ENCODE data around the gene GRAMD2A. TPM values are rescaled to one million over a fixed set of nuclear protein-coding genes. Genes with fewer than 3 reads are reported as not detected.

The GRAMD2A gene
- polyA plus RNA-seq, 3 donors = not detected

- peaks cover 99% of the 10 kb centered on the region for H3K79me2 ChIP-seq (ENCODE audit: insufficient read depth, low read length)
- H3K4me1 Mint-ChIP-seq = peaks cover 11% of the 10 kb centered on the region
- H3K4me3 ChIP-seq (replicated peaks in 1 of 3; ENCODE audit: low read depth in 2 of 3, low read length in 3 of 3) = no peak overlapping the region
- no peaks in the 10 kb centered on the region for H3K9me3 Mint-ChIP-seq
- peaks cover 11 to 16% of the 10 kb centered on the region in 2 donors for H3K4me1 ChIP-seq (ENCODE audit: control insufficient read depth in 1 of 2, insufficient read depth in 2 of 2, low read length in 2 of 2)
- no peak overlapping the region for H3K4me3 Mint-ChIP-seq
- no peak for TF ChIP-seq CTCF (IDR thresholded peaks at IDR 0.05)
- no peak overlapping the region for H3K4me2 ChIP-seq (replicated peaks; ENCODE audit: extremely low read depth, low read length, poor library complexity, severe bottlenecking)
- H3K27ac Mint-ChIP-seq = peak overlapping the region in 1 of 7 donors; percentile 74
- peaks cover 100% of the 10 kb centered on the region for H4K20me1 ChIP-seq (ENCODE audit: insufficient read depth, low read length)
- no peaks in the 10 kb centered on the region for H3K9me3 ChIP-seq (replicated peaks in 1 of 2; ENCODE audit: control insufficient read depth in 1 of 2, insufficient read depth in 1 of 2, low read length in 2 of 2)
- H3K27me3 ChIP-seq (ENCODE audit: control insufficient read depth in 2 of 2, insufficient read depth in 2 of 2, low read length in 2 of 2) = no peaks in the 10 kb centered on the region
- peak overlapping the region in 1 of 2 donors; percentile 54 for H3K27ac ChIP-seq (ENCODE audit: low read depth in 1 of 2, low read length in 2 of 2)
- no peaks in the 10 kb centered on the region for H3K27me3 Mint-ChIP-seq (ENCODE audit: low read depth in 3 of 3)
- DNase-seq = no peak
- H3K36me3 Mint-ChIP-seq = peaks cover 76 to 97% of the 10 kb centered on the region in 2 donors
- no peak overlapping the region for H2AFZ ChIP-seq (ENCODE audit: insufficient read depth, low read depth, low read length, poor library complexity, severe bottlenecking)
- intact Hi-C loops (cut with micrococcal nuclease) = loop anchor here in 1 of 2 donors (5.0 kb wide), 1 partner anchor 41 kb away; no protein-coding TSS in a partner anchor
- WGBS (ENCODE audit: insufficient coverage) = no CpG with 5 or more reads among the region's 1 CpG
- peaks cover 88 to 100% of the 10 kb centered on the region in 2 donors for H3K36me3 ChIP-seq (replicated peaks in 1 of 2; ENCODE audit: control insufficient read depth in 1 of 2, insufficient read depth in 2 of 2, low read length in 2 of 2)
- no peak overlapping the region for H3K9ac ChIP-seq (ENCODE audit: insufficient read depth, low read length, poor library complexity, severe bottlenecking)
Observed at GRCh38 chr15:72216079-72216478, 18.5 kb upstream of the GRAMD2A start.

GRCh38 chr15:72207558-72208085 lies 10.0 kb upstream of the GRAMD2A start:
- no peak overlapping the region for H3K9ac ChIP-seq (ENCODE audit: insufficient read depth, low read length, poor library complexity, severe bottlenecking)
- no peak overlapping the region for H3K4me2 ChIP-seq (replicated peaks; ENCODE audit: extremely low read depth, low read length, poor library complexity, severe bottlenecking)
- TF ChIP-seq CTCF (IDR thresholded peaks at IDR 0.05) = no peak
- H3K36me3 ChIP-seq (replicated peaks in 1 of 2; ENCODE audit: control insufficient read depth in 1 of 2, insufficient read depth in 2 of 2, low read length in 2 of 2) = peaks cover 98 to 99% of the 10 kb centered on the region in 2 donors
- peak overlapping the region in 1 of 2 donors; percentile 49 for H3K27ac ChIP-seq (ENCODE audit: low read depth in 1 of 2, low read length in 2 of 2)
- H3K4me1 ChIP-seq (ENCODE audit: control insufficient read depth in 1 of 2, insufficient read depth in 2 of 2, low read length in 2 of 2) = no peaks in the 10 kb centered on the region
- H3K79me2 ChIP-seq (ENCODE audit: insufficient read depth, low read length) = peaks cover 78% of the 10 kb centered on the region
- no peaks in the 10 kb centered on the region for H3K9me3 ChIP-seq (replicated peaks in 1 of 2; ENCODE audit: control insufficient read depth in 1 of 2, insufficient read depth in 1 of 2, low read length in 2 of 2)
- peaks cover 99% of the 10 kb centered on the region for H4K20me1 ChIP-seq (ENCODE audit: insufficient read depth, low read length)
- H3K27ac Mint-ChIP-seq = peak overlapping the region in 4 of 7 donors; percentile 56 to 82 (median 68)
- no peaks in the 10 kb centered on the region for H3K9me3 Mint-ChIP-seq
- no peak overlapping the region for H3K4me3 ChIP-seq (replicated peaks in 1 of 3; ENCODE audit: low read depth in 2 of 3, low read length in 3 of 3)
- H3K36me3 Mint-ChIP-seq = peaks cover 97 to 99% of the 10 kb centered on the region in 2 donors
- no peaks in the 10 kb centered on the region for H3K27me3 ChIP-seq (ENCODE audit: control insufficient read depth in 2 of 2, insufficient read depth in 2 of 2, low read length in 2 of 2)
- no peak overlapping the region for H3K4me3 Mint-ChIP-seq
- H3K4me1 Mint-ChIP-seq = no peaks in the 10 kb centered on the region
- H3K27me3 Mint-ChIP-seq (ENCODE audit: low read depth in 3 of 3) = no peaks in the 10 kb centered on the region
- intact Hi-C loops (cut with micrococcal nuclease) = loop anchor here in 1 of 2 donors (10.0 kb wide), 1 partner anchor 47 kb away; no protein-coding TSS in a partner anchor
- DNase-seq = no peak
- no peak overlapping the region for H2AFZ ChIP-seq (ENCODE audit: insufficient read depth, low read depth, low read length, poor library complexity, severe bottlenecking)
